Measurements from ENCODE around the gene LSM2.

Gene LSM2

DNA sequence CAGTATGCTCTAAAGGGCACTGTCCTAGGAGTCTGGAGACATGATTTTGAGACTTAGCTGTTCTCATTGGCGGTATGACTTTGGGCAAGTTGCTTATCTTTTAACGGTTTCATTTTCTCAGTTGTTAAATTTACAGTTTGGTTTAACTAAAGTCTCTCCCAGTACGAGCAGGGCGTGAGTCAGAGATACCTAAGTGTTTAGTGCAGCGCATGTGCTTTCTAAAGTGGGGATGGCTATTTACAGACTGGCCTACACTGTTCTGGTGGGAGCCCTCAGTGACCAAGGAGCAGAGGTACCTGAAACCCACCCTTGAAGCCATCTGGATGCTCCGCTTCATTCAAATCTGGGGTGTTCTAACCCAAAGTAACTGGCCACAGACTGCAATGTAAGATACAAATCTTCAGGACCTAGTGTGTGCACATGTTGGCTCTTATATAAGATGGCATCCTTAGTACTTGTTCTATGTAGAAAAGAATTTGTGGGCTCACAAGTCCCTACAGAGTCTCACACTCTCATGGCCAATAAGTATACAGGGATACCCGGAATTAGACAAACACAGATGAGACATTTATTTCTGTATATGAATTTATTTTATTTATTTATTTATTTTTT lies 56.2 kb downstream of the LSM2 start:
- no peak for DNase-seq (ENCODE audit: low read depth)
- TF ChIP-seq, protein P1, sequence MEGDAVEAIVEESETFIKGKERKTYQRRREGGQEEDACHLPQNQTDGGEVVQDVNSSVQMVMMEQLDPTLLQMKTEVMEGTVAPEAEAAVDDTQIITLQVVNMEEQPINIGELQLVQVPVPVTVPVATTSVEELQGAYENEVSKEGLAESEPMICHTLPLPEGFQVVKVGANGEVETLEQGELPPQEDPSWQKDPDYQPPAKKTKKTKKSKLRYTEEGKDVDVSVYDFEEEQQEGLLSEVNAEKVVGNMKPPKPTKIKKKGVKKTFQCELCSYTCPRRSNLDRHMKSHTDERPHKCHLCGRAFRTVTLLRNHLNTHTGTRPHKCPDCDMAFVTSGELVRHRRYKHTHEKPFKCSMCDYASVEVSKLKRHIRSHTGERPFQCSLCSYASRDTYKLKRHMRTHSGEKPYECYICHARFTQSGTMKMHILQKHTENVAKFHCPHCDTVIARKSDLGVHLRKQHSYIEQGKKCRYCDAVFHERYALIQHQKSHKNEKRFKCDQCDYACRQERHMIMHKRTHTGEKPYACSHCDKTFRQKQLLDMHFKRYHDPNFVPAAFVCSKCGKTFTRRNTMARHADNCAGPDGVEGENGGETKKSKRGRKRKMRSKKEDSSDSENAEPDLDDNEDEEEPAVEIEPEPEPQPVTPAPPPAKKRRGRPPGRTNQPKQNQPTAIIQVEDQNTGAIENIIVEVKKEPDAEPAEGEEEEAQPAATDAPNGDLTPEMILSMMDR (IDR thresholded peaks at IDR 0.05; ENCODE audit: low read depth, low read length, missing control alignments) = no peak
- H3K4me3 ChIP-seq (ENCODE audit: low read depth, low read length) = no peak overlapping the region

DNA sequence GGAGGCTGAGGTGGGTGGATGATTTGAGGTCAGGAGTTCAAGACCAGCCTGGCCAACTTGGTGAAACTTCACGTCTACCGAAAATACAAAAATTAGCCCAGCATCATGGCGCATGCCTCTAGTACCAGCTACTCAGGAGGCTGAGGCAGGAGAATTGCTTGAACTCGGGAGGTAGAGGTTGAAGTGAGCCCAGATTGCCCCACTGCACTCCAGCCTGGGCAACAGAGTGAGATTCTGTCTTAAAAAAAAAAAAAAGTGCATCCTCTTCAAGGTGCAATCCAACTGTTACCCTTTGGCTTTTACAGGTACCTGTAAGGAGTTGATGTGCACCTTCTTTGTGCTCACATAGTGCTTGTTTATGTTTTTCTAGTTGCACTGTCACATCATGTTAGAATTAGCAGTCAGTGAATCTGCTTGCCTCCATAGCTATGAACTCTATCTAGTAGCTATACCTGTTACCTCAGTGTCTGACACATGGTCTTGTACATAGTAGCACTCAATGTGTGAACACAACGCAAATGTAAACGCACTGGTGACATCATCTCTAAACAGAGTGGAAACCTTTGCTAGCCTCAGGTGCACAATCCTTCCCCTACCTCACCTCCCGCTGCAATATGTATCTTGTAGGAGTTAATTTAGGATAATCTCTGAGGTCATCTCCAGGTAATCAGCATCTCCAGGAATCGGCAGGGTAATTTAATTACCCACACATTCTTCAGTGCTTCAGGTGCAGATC lies 57.3 kb downstream of the LSM2 start:
- TF ChIP-seq, protein P1 (IDR thresholded peaks at IDR 0.05; ENCODE audit: low read depth, low read length, missing control alignments) = no peak
- no peak for DNase-seq (ENCODE audit: low read depth)
- no peak overlapping the region for H3K4me3 ChIP-seq (ENCODE audit: low read depth, low read length)
